RWPE2 (cell line): ENCODE results near the gene SMYD1.
A peak's percentile ranks its signal among the peaks of the same experiment; 100 is the strongest.

ENCODE experiments used
- ATAC-seq: fragments of 200-7000 bp; cut with Tn5 transposase; 3 replicates; pipeline ENCODE4 v1.9.1; 2021; ENCODE audit warnings: low read depth
- DNase-seq: peaks from one replicate; pipeline ENCODE4 v3.0.0-alpha.2; 2020; ENCODE audit warnings: low spot score
- H3K27ac ChIP-seq: fragments of 450-650 bp; 2 replicates; pipeline ENCODE4 v1.5.1; 2017; ENCODE audit warnings: mild to moderate bottlenecking; ENCODE audit not compliant: poor library complexity, severe bottlenecking
- H3K27me3 ChIP-seq: fragments of 250-450 bp; sonication (Bioruptor Pico); 2 replicates; pipeline ENCODE4 v1.5.1; 2021; ENCODE audit warnings: mild to moderate bottlenecking, moderate library complexity; ENCODE audit not compliant: insufficient read depth, poor library complexity, severe bottlenecking
- H3K36me3 ChIP-seq: fragments of 250-450 bp; sonication (Bioruptor Pico); 2 replicates; pipeline ENCODE4 v1.5.1; 2020; ENCODE audit warnings: low read depth, mild to moderate bottlenecking, moderate library complexity
- H3K4me1 ChIP-seq: fragments of 250-450 bp; sonication (Bioruptor Pico); 2 replicates; pipeline ENCODE4 v1.5.1; 2021; ENCODE audit warnings: mild to moderate bottlenecking, moderate library complexity; ENCODE audit not compliant: insufficient read depth, poor library complexity, severe bottlenecking
- H3K4me3 ChIP-seq: fragments of 250-450 bp; sonication (Bioruptor Pico); 2 replicates; pipeline ENCODE4 v1.5.1; 2021; ENCODE audit warnings: mild to moderate bottlenecking, moderate library complexity; ENCODE audit not compliant: severe bottlenecking
- H3K9me3 ChIP-seq: fragments of 250-450 bp; sonication (Bioruptor Pico); 2 replicates; pipeline ENCODE4 v1.5.1; 2021; ENCODE audit warnings: mild to moderate bottlenecking, moderate library complexity; ENCODE audit not compliant: severe bottlenecking
- TF ChIP-seq, protein P1 (sequence below): fragments of 450-650 bp; IDR thresholded peaks from one replicate; pipeline ENCODE4 v1.5.1; 2017; ENCODE audit warnings: mild to moderate bottlenecking, moderate library complexity; ENCODE audit not compliant: poor library complexity, severe bottlenecking

Gene SMYD1

DNA sequence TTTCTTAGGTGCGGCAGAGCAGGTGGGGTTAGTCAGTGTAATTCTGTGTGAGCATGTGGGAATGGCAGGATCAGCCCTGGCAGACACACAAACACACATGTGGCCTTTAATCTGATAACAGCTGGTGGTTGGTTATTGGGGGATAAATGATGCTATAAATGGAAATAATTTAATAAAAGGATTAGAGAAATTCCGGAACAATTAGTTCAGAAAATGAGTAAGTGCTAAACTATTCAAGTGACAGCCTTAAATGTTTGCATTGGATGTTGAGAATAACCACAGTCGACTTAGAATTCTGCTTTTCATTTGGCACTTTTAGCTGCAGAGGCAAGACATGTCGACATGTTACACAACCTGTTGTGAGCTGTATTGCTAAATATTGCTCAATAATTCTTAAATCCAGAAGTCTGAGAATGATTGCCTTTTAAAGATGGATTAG, 7.2 kb downstream of the SMYD1 start:
- Histone ChIP-seq H3K4me1 (no peaks in the 10 kb centered on the region), H3K27me3 (no peaks in the 10 kb centered on the region), H3K9me3 (no peaks in the 10 kb centered on the region), H3K4me3 (no peak overlapping the region), H3K27ac (no peak overlapping the region), H3K36me3 (no peaks in the 10 kb centered on the region)
- no peak for DNase-seq
- TF ChIP-seq, protein P1, sequence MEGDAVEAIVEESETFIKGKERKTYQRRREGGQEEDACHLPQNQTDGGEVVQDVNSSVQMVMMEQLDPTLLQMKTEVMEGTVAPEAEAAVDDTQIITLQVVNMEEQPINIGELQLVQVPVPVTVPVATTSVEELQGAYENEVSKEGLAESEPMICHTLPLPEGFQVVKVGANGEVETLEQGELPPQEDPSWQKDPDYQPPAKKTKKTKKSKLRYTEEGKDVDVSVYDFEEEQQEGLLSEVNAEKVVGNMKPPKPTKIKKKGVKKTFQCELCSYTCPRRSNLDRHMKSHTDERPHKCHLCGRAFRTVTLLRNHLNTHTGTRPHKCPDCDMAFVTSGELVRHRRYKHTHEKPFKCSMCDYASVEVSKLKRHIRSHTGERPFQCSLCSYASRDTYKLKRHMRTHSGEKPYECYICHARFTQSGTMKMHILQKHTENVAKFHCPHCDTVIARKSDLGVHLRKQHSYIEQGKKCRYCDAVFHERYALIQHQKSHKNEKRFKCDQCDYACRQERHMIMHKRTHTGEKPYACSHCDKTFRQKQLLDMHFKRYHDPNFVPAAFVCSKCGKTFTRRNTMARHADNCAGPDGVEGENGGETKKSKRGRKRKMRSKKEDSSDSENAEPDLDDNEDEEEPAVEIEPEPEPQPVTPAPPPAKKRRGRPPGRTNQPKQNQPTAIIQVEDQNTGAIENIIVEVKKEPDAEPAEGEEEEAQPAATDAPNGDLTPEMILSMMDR = no peak
- peak; percentile 91 for ATAC-seq

DNA sequence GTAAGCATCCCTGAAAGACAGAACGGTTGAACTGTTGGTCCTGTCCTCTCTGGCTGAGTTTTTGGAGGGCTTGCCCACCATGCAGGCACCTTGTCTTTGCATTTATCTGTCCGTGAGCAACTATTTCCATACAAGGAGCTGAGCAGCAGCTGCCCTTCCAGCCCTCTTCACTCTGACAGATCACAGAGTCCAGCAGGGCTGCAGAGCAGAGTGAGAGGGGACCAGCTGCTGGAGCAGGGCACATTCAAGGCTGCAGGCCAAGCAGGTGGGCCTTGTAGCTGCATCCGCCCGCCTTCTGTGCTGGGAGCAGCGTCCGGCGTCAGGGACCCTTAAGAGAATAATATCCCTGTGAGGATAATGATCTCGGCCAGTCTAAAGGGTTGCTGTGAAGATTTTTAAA, 9.5 kb downstream of the SMYD1 start:
- no peaks in the 10 kb centered on the region for H3K27me3 ChIP-seq
- DNase-seq = no peak
- ATAC-seq = no peak
- no peak overlapping the region for H3K4me3 ChIP-seq
- H3K27ac ChIP-seq = no peak overlapping the region
- H3K4me1 ChIP-seq = no peaks in the 10 kb centered on the region
- TF ChIP-seq, protein P1 = no peak
- no peaks in the 10 kb centered on the region for H3K9me3 ChIP-seq
- no peaks in the 10 kb centered on the region for H3K36me3 ChIP-seq

DNA sequence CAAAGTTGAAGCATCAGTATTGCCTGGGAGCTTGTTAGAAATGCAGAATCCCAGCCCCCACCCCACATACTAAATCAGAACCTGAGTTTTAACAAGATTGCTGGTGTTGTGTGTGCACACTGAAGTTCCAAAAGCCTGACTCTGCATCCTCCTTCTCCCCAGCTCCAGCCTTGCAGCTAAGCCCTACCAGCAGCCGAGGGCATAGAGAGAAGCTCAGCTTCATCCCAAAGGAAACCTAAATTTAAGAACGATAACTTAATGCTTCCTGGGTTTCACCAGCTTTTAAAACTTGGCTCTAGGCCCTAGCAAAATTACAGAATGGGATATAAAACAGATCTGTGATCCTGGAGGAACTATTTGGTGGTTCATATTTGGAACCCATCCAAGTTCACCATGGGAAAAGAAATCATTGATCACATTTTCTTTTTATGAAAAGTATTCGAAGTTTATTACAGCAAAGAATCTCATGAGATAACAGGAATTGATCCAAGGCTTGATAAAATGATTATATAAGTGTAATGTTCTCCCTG, 11.1 kb downstream of the SMYD1 start:
- no peaks in the 10 kb centered on the region for H3K36me3 ChIP-seq
- ATAC-seq = no peak
- no peak overlapping the region for H3K27ac ChIP-seq
- DNase-seq = no peak
- no peaks in the 10 kb centered on the region for H3K27me3 ChIP-seq
- no peak overlapping the region for H3K4me3 ChIP-seq
- no peaks in the 10 kb centered on the region for H3K9me3 ChIP-seq
- no peaks in the 10 kb centered on the region for H3K4me1 ChIP-seq
- TF ChIP-seq, protein P1 = no peak

DNA sequence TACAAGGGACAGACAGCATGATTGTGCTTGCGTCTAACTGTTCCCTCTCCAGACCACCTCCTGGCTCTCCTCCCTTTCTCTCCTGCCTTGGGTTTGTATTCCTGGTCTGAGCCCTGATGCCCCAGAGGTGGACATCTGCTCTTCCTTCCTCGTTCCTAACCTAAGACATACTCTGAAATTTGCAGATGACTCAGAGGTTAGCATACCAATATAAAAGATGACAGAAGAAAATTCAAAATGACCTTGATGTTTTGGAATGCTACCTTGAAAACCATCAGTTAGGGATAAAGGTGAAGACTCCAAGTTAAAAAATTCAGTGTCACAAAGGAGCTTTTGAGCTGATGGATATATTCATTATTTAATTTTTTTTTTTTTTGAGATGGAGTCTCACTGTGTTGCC, 12.9 kb downstream of the SMYD1 start:
- no peaks in the 10 kb centered on the region for H3K36me3 ChIP-seq
- no peak overlapping the region for H3K4me3 ChIP-seq
- peak; percentile 48; the same call in 1 of the 3 replicates for ATAC-seq
- no peak for DNase-seq
- H3K4me1 ChIP-seq = no peaks in the 10 kb centered on the region
- no peak overlapping the region for H3K27ac ChIP-seq
- TF ChIP-seq, protein P1 = no peak
- no peaks in the 10 kb centered on the region for H3K27me3 ChIP-seq
- no peaks in the 10 kb centered on the region for H3K9me3 ChIP-seq

DNA sequence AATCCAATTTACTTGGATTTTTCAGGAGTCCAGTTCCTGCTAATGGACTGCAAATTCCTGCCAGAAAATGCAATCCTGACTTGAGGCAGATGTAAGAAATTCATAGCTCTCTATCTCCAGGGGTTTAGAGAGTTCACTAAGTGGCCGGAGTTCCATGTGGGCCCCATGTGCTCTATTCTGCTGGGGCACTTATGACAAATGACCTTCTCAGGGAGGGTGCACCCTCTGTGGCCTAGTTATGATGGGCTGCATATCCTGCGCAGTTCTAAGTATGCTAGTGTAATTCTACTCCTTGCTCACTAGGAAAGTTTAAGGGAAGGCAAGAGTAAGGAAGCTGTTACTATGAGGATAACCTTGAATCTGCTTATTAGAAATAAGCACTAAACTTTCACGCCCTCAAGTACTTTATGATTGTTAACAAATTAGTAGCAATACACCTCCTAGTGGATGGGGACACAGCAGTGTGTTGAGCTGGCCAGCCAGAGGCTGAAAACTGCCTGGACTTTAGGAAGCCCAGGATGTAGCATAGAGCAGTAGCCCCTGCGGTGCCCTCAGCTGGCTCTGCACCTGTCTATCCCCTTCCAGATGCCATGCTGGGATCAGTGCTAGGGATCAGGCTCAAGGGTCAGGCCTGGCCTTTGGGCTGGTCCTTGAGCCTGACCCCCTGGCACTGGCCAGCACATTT, 14.4 kb downstream of the SMYD1 start:
- Histone ChIP-seq H3K4me3 (no peak overlapping the region), H3K36me3 (no peaks in the 10 kb centered on the region), H3K27me3 (no peaks in the 10 kb centered on the region), H3K27ac (no peak overlapping the region), H3K4me1 (no peaks in the 10 kb centered on the region), H3K9me3 (no peaks in the 10 kb centered on the region)
- DNase-seq (no peak), ATAC-seq (no peak)
- TF ChIP-seq, protein P1 = no peak
